ENCODE results near the gene ZNF860.
"Not testable (repeated sequence)": the region's sequence is repeated elsewhere in the genome, so short reads cannot be mapped to it uniquely, and the experiment has no call there.

The ZNF860 gene

DNA sequence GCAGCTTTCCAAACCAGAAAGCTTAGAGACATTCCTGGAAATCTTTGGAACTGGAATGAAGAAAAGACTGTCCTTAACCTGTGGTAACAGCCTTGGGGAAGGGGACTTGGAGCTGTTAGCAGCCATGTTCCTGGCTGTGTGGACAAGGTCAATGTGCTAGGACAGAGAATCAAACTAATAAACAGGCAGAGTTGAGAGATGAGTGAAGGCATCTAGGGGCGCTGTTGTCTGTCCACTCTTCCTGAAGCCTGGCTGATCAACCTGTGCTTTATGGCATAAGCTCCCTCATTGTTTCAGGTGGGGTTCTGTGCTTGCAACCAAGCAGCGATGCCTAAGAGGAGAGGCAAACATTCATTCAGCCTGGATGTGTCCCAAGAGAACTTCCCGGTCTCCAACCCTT is 19.3 kb downstream of the ZNF860 start:
- DNase-seq: no peak

DNA sequence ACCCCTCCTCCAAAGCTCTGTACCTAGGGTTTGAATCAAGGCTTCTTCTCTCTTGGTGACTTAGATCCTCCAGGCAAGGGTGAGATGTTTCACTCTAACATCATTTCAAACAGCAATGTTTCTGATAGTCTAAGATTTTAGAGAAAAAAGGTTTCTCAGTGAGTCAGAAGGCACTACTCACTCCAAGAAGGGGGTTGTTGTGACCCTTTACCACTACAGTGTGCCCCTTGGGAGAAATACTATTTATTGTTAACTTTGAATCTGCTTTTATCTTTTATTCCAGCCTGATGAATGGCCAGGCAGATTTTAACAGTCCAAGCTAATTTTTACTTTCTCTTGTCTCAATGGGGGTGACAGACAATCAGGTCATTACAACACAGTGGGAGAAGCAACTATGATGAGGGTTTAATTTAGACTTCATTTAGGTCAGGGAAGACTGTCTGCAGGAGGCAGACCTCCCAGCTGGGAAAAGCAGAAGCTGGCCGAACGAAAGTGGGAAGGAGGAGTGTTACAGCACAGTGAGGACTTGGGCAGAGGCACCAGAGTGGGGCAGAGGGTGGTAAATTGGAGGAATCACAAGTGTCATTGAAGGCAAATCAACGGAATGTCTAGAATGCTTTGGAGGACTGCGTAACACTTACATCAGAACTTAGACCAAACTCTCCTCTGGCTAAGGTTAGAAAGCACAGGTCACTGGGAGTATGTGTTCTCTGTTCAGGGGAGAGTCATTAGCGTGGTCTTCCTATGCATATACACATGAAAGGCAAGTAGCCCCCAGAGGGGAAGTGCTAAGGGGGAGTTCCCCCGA is 21.2 kb downstream of the ZNF860 start:
- no peak for DNase-seq

DNA sequence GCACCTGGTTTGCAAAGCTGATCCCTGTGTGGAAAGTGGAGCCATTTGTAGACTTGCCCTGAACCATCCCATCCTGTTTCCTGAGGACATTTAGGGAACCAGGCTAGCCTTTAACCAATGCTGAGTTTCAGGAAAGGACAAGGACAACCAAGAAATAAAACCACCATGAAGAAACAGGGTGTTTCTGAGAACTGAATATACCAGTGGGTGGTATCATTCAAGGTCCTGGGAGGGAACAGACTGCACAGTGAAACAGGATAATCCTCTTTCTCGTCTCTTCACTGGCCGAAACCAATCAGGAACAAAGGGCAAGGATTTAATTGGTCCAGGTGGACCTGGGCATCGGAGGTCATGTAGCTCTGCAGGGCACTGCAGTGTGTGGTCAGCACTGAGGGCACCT is 21.8 kb downstream of the ZNF860 start:
- DNase-seq: no peak

DNA sequence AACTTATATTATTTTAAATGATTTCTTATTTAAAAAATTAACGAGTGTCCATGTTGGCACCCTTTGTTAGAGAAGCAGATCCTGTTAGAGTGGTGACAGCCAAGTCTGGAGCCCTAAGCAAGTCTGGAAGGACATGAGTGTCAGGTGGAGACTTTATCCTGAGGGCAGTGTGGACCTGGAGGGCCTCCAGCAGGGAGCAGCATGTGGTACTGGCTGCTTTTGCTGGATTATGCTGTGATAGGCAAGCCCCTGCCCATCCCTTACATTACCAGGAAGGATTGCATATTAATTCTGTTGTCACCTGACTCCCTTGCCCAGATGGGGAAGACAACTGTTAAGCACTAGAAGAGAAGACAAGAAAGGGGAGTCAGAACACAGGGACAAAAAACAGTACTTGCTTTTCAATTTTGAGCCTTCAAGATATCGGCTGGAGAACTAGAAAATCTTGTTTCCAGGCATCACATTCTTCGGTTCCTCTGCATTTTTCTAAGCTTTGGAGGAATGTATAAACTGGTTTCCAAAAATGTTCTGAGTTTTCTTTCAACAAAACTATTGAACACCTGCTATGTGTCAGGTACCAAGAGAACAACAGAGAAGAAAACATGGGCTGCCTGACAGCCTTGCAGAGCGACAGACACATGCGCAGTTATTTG is 22.7 kb downstream of the ZNF860 start:
- no peak for DNase-seq

DNA sequence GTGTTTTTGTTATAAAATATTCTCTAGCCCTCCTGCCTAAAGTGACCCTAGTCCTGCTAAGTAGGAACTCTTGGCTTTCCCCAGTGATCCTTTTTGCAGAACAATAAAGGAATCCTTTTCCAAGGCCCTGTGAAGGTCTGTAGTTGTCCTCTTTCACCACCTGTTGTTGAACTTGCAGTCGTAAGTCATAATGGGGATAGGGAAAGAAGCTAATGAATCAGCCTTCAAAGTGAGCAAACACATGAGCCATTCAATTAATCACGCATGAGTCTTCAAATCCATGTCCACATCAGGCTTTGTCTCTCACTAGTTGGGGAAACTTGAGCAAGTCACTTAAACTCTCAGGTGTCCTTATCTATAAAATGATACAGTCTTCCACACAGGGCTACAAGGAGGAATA is 27.6 kb downstream of the ZNF860 start:
- no peak for DNase-seq

DNA sequence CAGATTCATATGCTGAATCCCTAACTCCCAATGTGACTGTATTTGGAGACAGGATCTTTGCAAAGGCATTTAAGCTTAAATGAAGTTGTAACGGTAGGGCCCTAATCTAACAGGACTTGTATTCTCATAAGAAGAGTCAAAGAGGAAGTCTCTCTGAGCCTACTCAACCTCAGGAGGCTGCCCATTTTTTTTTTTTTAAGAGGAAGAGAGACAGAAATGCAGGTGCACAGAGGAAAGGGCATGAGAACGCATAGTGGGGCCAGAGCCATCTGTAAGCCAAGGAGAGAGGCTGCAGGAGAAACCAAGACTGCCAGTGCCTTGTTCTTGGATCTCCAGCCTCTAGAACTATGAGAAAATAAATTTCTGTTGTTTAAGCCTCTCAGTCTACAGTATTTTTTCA is 28.4 kb downstream of the ZNF860 start:
- no peak for DNase-seq

- DNase-seq: not testable (repeated sequence)
Measured at GRCh38 chr3:32010699-32011098, 29.1 kb downstream of the ZNF860 start.

DNA sequence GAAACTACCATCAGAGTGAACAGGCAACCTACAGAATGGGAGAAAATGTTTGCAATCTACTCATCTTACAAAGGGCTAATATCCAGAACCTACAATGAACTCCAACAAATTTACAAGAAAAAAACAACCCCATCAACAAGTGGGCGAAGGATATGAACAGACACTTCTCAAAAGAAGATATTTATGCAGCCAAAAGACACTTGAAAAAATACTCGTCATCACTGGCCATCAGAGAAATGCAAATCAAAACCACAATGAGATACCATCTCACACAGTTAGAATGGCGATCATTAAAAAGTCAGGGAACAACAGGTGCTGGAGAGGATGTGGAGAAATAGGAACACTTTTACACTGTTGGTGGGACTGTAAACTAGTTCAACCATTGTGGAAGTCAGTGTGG is 34.1 kb downstream of the ZNF860 start:
- not testable (repeated sequence) for DNase-seq

DNA sequence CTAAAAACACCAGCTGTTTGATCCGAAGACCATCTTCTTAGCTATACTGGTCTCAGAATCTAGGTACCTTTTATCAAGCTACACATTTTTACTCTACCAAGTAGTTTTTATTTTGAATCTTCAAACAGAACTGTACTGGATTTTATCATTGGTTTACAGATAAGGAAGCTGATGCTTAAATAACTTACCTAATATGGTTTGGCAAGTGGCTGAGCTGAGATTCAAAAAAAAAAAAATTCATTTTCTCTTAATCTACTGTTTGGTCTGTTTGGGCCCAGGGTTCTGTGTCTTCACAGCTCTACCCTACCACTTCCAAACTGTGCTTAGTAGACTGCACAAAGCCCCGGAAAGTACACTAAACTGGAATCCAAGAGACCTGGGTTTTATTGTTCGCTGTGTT is 35.7 kb downstream of the ZNF860 start:
- no peak for DNase-seq

- DNase-seq: no peak
Measured at GRCh38 chr3:32018757-32019564, 37.4 kb downstream of the ZNF860 start.

- no peak for DNase-seq
Measured at GRCh38 chr3:32021155-32021554, 39.6 kb downstream of the ZNF860 start.

- no peak for DNase-seq
Measured at GRCh38 chr3:32021748-32022147, 40.2 kb downstream of the ZNF860 start.

- DNase-seq: no peak
Measured at GRCh38 chr3:32022947-32023346, 41.4 kb downstream of the ZNF860 start.

DNA sequence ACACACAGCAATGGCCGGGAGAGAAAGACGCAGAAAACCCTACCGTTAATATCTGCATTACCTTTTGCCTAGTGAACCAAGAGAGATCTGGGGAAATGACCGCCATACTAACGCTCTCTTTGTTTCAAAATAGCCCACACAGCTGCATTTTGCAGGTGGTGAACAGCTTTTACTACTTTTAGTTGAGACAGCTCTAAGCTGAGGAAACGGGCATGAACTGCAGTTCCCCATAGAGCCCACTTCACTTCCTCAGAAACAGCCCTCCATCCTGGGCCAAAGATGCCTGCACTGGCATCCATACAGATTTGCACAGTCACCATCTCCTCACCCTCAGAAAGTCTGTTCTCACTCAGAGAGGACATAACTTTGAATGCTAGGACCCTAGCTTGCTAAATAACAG is 45.0 kb downstream of the ZNF860 start:
- no peak for DNase-seq

- DNase-seq: no peak
Measured at GRCh38 chr3:32037932-32038267, 56.4 kb downstream of the ZNF860 start.

GRCh38 chr3:32041316-32041715 is 59.8 kb downstream of the ZNF860 start:
- DNase-seq: no peak

Data from cerebellar nuclear complex (tissue), 1 donor.